ENCODE data around the gene P4HB.
"Not testable (repeated sequence)": the region's sequence is repeated elsewhere in the genome, so short reads cannot be mapped to it uniquely, and the experiment has no call there.

The P4HB gene

GRCh38 chr17:81846743-81847689 is 13.3 kb downstream of the P4HB start:
- no peak for DNase-seq (ENCODE audit: low read depth in 3 of 3)

- DNase-seq (ENCODE audit: low read depth in 3 of 3), result no peak
Observed at GRCh38 chr17:81845881-81846742, 14.2 kb downstream of the P4HB start.

GRCh38 chr17:81845361-81845760 is 15.0 kb downstream of the P4HB start:
- DNase-seq (ENCODE audit: low read depth in 3 of 3), result no peak

GRCh38 chr17:81844887-81845286 is 15.4 kb downstream of the P4HB start:
- no peak for DNase-seq (ENCODE audit: low read depth in 3 of 3)

GRCh38 chr17:81844327-81844851 is 15.9 kb downstream of the P4HB start:
- DNase-seq (ENCODE audit: low read depth in 3 of 3), result no peak

GRCh38 chr17:81843713-81844326 is 16.5 kb downstream of the P4HB start:
- DNase-seq (ENCODE audit: low read depth in 3 of 3), result no peak

GRCh38 chr17:81842725-81843504 is 17.4 kb downstream of the P4HB start:
- DNase-seq (ENCODE audit: low read depth in 3 of 3), result no peak

- no peak for DNase-seq (ENCODE audit: low read depth in 3 of 3)
Observed at GRCh38 chr17:81842378-81842724, 18.0 kb downstream of the P4HB start.

- DNase-seq (ENCODE audit: low read depth in 3 of 3), result no peak
Observed at GRCh38 chr17:81841866-81842265, 18.5 kb downstream of the P4HB start.

GRCh38 chr17:81840826-81841778 is 19.2 kb downstream of the P4HB start:
- no peak for DNase-seq (ENCODE audit: low read depth in 3 of 3)

GRCh38 chr17:81840059-81840458 is 20.3 kb downstream of the P4HB start:
- DNase-seq (ENCODE audit: low read depth in 3 of 3), result not testable (repeated sequence)

GRCh38 chr17:81839301-81839700 is 21.0 kb downstream of the P4HB start:
- DNase-seq (ENCODE audit: low read depth in 3 of 3), result no peak

GRCh38 chr17:81838753-81839255 is 21.5 kb downstream of the P4HB start:
- DNase-seq (ENCODE audit: low read depth in 3 of 3), result no peak

GRCh38 chr17:81837641-81838040 is 22.7 kb downstream of the P4HB start:
- DNase-seq (ENCODE audit: low read depth in 3 of 3), result no peak

- no peak for DNase-seq (ENCODE audit: low read depth in 3 of 3)
Observed at GRCh38 chr17:81834831-81835267, 25.5 kb downstream of the P4HB start, which contains the start of gene PPP1R27. Gene PPP1R27 (minus strand): TSS chr17:81835050. CDS start chr17:81834953, 97 bp downstream.

GRCh38 chr17:81833921-81834830 is 26.2 kb downstream of the P4HB start:
- DNase-seq (ENCODE audit: low read depth in 3 of 3), result no peak

GRCh38 chr17:81833160-81833920 is 27.0 kb downstream of the P4HB start, which contains the start of gene MCRIP1:
Gene MCRIP1 (minus strand): TSS chr17:81833291. CDS start chr17:81824506, 8,785 bp downstream.
- peak; percentile 90 to 95 (median 91) for DNase-seq (ENCODE audit: low read depth in 3 of 3)
